Measurements from ENCODE around the gene CCL1.
A peak's percentile ranks its signal among the peaks of the same experiment; 100 is the strongest.

CCL1 gene

DNA sequence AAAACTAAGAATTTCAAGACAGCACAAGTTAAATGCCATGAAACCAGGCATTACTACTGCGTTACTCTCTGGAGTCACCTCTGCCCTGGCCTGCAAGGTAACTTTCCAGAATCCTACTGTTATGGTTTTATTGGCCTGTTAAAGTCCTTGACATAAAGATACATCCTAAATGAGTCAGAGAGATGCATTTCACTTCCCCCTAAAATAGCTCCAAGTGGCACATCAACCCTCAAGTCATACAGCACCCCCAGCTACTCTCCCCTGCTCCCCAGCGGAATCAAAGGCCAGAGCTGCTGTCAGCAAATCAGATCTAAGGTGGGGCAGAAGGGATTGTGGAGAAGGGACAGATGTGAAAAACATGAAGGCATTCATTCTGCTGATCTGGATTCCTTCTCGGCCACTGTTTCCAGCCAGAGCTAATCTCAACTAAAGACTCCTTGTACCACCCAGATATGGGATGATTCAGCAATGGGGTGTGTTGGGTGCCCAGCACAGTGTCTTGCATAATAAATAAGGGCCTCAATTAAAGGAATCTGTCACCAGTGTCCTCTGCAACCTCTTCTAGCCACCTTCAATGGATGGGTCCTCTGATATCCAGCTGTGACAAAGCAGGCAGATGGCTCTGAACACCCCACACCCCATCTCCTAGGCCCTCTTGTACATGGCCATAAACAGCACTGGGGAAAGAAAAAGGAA is 8.5 kb upstream of the CCL1 start:
- H3K9me3 ChIP-seq (ENCODE audit: insufficient read depth, low read depth, low read length) = no peaks in the 10 kb centered on the region
- no peaks in the 10 kb centered on the region for H3K36me3 ChIP-seq (ENCODE audit: control insufficient read depth in 1 of 2, insufficient read depth in 2 of 2, low read length in 2 of 2)
- peaks cover 0 to 14% of the 10 kb centered on the region in 2 experiments for H3K4me1 ChIP-seq (ENCODE audit: control insufficient read depth in 1 of 2, insufficient read depth in 2 of 2, low read length in 2 of 2)
- DNase-seq = no peak
- no peak overlapping the region for H3K14ac ChIP-seq (ENCODE audit: low read length)
- H3K79me2 ChIP-seq (ENCODE audit: control insufficient read depth, insufficient read depth, low read length, poor library complexity) = no peaks in the 10 kb centered on the region
- H3K4me3 ChIP-seq (ENCODE audit: low read depth, low read length) = no peak overlapping the region
- H3K79me1 ChIP-seq (ENCODE audit: low read length) = no peaks in the 10 kb centered on the region
- H4K91ac ChIP-seq (ENCODE audit: low read depth, low read length) = no peak overlapping the region
- H3K23ac ChIP-seq (ENCODE audit: low read length) = no peak overlapping the region
- no peak overlapping the region for H3K27ac ChIP-seq (ENCODE audit: low read depth, low read length)
- H2AK5ac ChIP-seq (ENCODE audit: low read length) = no peak overlapping the region
- no peak overlapping the region for H2BK12ac ChIP-seq (ENCODE audit: low read length)
- no peak overlapping the region for H2BK5ac ChIP-seq (ENCODE audit: low read depth, low read length, poor library complexity)
- H3K4me2 ChIP-seq (ENCODE audit: low read length) = no peak overlapping the region
- H3K4ac ChIP-seq (ENCODE audit: low read depth, low read length) = no peak overlapping the region
- WGBS (ENCODE audit: extremely low coverage, insufficient coverage, insufficient read length) = no CpG with 5 or more reads among the region's 3 CpGs
- H3K27me3 ChIP-seq (ENCODE audit: insufficient read depth, low read length) = no peaks in the 10 kb centered on the region
- H3K9ac ChIP-seq (ENCODE audit: low read length) = no peak overlapping the region
- no peak overlapping the region for H4K12ac ChIP-seq (ENCODE audit: low read depth, low read length)
- H2BK120ac ChIP-seq (ENCODE audit: insufficient read depth, low read length, poor library complexity) = no peak overlapping the region
- H3K18ac ChIP-seq (ENCODE audit: low read length) = no peak overlapping the region
- no peak overlapping the region for H2AFZ ChIP-seq (ENCODE audit: insufficient read depth, low read length, poor library complexity)
- no peak overlapping the region for H4K8ac ChIP-seq (ENCODE audit: low read depth, low read length)

DNA sequence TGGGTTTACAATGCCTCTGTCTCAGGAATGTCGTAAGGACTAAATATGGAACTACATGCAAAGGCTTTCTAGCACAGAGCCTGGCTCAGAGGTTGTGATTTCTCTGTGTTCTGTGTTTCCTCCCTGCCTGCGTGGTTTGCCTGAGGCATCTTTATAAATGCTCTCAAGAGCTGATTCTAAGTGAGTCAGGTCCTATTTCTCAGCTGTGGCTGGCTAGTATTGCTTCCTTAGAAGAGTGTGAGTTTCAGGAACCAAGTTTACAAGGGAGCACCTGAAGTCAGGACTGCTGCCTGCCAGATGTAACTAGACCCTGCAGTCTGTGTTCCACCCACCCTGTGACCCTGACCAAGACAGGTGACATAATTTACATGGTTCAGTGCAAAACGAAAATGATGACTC is 8.0 kb upstream of the CCL1 start:
- no peak overlapping the region for H3K4me2 ChIP-seq (ENCODE audit: low read length)

DNA sequence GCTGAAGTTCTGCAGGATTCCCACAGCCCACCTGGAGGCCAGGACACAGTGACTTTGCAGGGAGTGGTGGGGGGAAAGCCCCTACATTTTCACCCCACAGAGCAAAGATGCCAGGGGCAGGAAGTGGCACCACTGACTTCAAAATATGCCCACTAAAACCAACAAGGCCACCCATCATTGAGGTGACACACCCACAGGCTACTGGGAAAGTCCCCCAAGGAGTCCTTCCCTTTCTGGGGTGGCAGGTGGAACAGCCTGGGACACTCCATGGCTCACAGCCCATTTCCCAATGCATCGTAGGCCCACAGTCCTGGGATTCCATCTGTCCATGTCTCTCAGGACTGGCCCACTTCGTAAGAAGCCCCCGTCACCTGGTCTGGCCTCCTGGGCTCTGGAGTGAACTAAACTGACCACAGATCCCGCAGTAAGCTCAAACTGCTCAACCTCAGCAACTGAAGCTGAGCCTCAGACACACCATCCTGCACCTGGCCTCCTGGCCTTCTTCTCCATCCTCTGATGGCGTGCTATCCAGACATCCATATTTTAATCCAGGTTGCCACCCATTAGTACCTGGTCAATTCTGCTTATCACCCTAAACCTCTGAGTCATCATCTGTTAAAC is 7.5 kb upstream of the CCL1 start:
- H3K9me3 ChIP-seq (ENCODE audit: insufficient read depth, low read depth, low read length) = no peaks in the 10 kb centered on the region
- H3K4me3 ChIP-seq (ENCODE audit: low read depth, low read length) = no peak overlapping the region
- H3K36me3 ChIP-seq (ENCODE audit: control insufficient read depth in 1 of 2, insufficient read depth in 2 of 2, low read length in 2 of 2) = no peaks in the 10 kb centered on the region
- no CpG with 5 or more reads among the region's 5 CpGs for WGBS (ENCODE audit: extremely low coverage, insufficient coverage, insufficient read length)
- no peak overlapping the region for H3K23ac ChIP-seq (ENCODE audit: low read length)
- H2AK5ac ChIP-seq (ENCODE audit: low read length) = no peak overlapping the region
- H3K4ac ChIP-seq (ENCODE audit: low read depth, low read length) = no peak overlapping the region
- no peak overlapping the region for H2BK5ac ChIP-seq (ENCODE audit: low read depth, low read length, poor library complexity)
- H3K79me2 ChIP-seq (ENCODE audit: control insufficient read depth, insufficient read depth, low read length, poor library complexity) = no peaks in the 10 kb centered on the region
- H2BK120ac ChIP-seq (ENCODE audit: insufficient read depth, low read length, poor library complexity) = no peak overlapping the region
- no peak for DNase-seq
- H3K4me1 ChIP-seq (ENCODE audit: control insufficient read depth in 1 of 2, insufficient read depth in 2 of 2, low read length in 2 of 2) = peaks cover 0 to 14% of the 10 kb centered on the region in 2 experiments
- H4K91ac ChIP-seq (ENCODE audit: low read depth, low read length) = no peak overlapping the region
- H3K79me1 ChIP-seq (ENCODE audit: low read length) = no peaks in the 10 kb centered on the region
- no peak overlapping the region for H3K27ac ChIP-seq (ENCODE audit: low read depth, low read length)
- H3K4me2 ChIP-seq (ENCODE audit: low read length) = no peak overlapping the region
- no peak overlapping the region for H4K8ac ChIP-seq (ENCODE audit: low read depth, low read length)
- no peaks in the 10 kb centered on the region for H3K27me3 ChIP-seq (ENCODE audit: insufficient read depth, low read length)
- no peak overlapping the region for H3K18ac ChIP-seq (ENCODE audit: low read length)
- H3K14ac ChIP-seq (ENCODE audit: low read length) = no peak overlapping the region
- no peak overlapping the region for H2BK12ac ChIP-seq (ENCODE audit: low read length)
- no peak overlapping the region for H2AFZ ChIP-seq (ENCODE audit: insufficient read depth, low read length, poor library complexity)
- H4K12ac ChIP-seq (ENCODE audit: low read depth, low read length) = no peak overlapping the region
- H3K9ac ChIP-seq (ENCODE audit: low read length) = no peak overlapping the region

More for the DNA sequence above, 8.0 kb upstream of the CCL1 start:
- Histone ChIP-seq H3K79me1 (ENCODE audit: low read length) (no peaks in the 10 kb centered on the region), H3K36me3 (ENCODE audit: control insufficient read depth in 1 of 2, insufficient read depth in 2 of 2, low read length in 2 of 2) (no peaks in the 10 kb centered on the region), H3K23ac (ENCODE audit: low read length) (no peak overlapping the region), H4K8ac (ENCODE audit: low read depth, low read length) (no peak overlapping the region), H3K9me3 (ENCODE audit: insufficient read depth, low read depth, low read length) (no peaks in the 10 kb centered on the region), H3K9ac (ENCODE audit: low read length) (no peak overlapping the region), H3K27me3 (ENCODE audit: insufficient read depth, low read length) (no peaks in the 10 kb centered on the region), H3K79me2 (ENCODE audit: control insufficient read depth, insufficient read depth, low read length, poor library complexity) (no peaks in the 10 kb centered on the region), H3K18ac (ENCODE audit: low read length) (no peak overlapping the region), H3K4me3 (ENCODE audit: low read depth, low read length) (no peak overlapping the region), H4K12ac (ENCODE audit: low read depth, low read length) (no peak overlapping the region), H2AK5ac (ENCODE audit: low read length) (no peak overlapping the region), H2BK5ac (ENCODE audit: low read depth, low read length, poor library complexity) (no peak overlapping the region), H3K4ac (ENCODE audit: low read depth, low read length) (no peak overlapping the region), H2BK120ac (ENCODE audit: insufficient read depth, low read length, poor library complexity) (no peak overlapping the region), H2BK12ac (ENCODE audit: low read length) (no peak overlapping the region), H3K27ac (ENCODE audit: low read depth, low read length) (no peak overlapping the region), H4K91ac (ENCODE audit: low read depth, low read length) (no peak overlapping the region), H3K14ac (ENCODE audit: low read length) (no peak overlapping the region), H3K4me1 (ENCODE audit: control insufficient read depth in 1 of 2, insufficient read depth in 2 of 2, low read length in 2 of 2) (peaks cover 0 to 14% of the 10 kb centered on the region in 2 experiments), H2AFZ (ENCODE audit: insufficient read depth, low read length, poor library complexity) (no peak overlapping the region)
- WGBS (ENCODE audit: extremely low coverage, insufficient coverage, insufficient read length) = no CpG with 5 or more reads among the region's 3 CpGs
- DNase-seq = peak in 1 of 2 donors; percentile 6

DNA sequence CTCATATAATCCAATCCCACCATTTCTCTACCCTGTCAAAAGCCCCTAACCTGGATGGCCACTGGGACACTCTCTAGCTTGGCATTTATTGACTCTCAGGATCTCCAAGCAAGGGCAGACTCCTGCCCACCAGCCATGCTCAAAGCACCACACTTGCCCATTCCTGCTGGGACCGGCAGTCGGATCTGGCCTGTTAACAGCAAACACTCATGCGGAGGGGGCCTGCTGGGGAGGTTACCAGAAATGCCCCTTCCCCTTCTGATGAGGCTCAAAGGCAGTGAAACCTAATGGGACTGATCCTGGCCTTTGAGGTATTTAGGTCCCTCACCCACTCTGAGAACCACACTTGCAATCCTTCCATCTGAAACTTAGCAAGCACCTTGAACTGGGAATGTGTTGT is 6.5 kb upstream of the CCL1 start:
- WGBS (ENCODE audit: extremely low coverage, insufficient coverage, insufficient read length) = no CpG with 5 or more reads among the region's 3 CpGs
- H2BK12ac ChIP-seq (ENCODE audit: low read length) = no peak overlapping the region
- no peak overlapping the region for H4K8ac ChIP-seq (ENCODE audit: low read depth, low read length)
- no peak overlapping the region for H2AFZ ChIP-seq (ENCODE audit: insufficient read depth, low read length, poor library complexity)
- no peak overlapping the region for H4K12ac ChIP-seq (ENCODE audit: low read depth, low read length)
- H3K27me3 ChIP-seq (ENCODE audit: insufficient read depth, low read length) = no peaks in the 10 kb centered on the region
- H4K91ac ChIP-seq (ENCODE audit: low read depth, low read length) = no peak overlapping the region
- no peak overlapping the region for H3K4me3 ChIP-seq (ENCODE audit: low read depth, low read length)
- H2AK5ac ChIP-seq (ENCODE audit: low read length) = no peak overlapping the region
- DNase-seq = no peak
- no peak overlapping the region for H3K9ac ChIP-seq (ENCODE audit: low read length)
- peaks cover 0 to 14% of the 10 kb centered on the region in 2 experiments for H3K4me1 ChIP-seq (ENCODE audit: control insufficient read depth in 1 of 2, insufficient read depth in 2 of 2, low read length in 2 of 2)
- H3K27ac ChIP-seq (ENCODE audit: low read depth, low read length) = no peak overlapping the region
- H3K4me2 ChIP-seq (ENCODE audit: low read length) = no peak overlapping the region
- H2BK120ac ChIP-seq (ENCODE audit: insufficient read depth, low read length, poor library complexity) = no peak overlapping the region
- no peaks in the 10 kb centered on the region for H3K79me1 ChIP-seq (ENCODE audit: low read length)
- H3K9me3 ChIP-seq (ENCODE audit: insufficient read depth, low read depth, low read length) = no peaks in the 10 kb centered on the region
- H3K18ac ChIP-seq (ENCODE audit: low read length) = no peak overlapping the region
- no peak overlapping the region for H2BK5ac ChIP-seq (ENCODE audit: low read depth, low read length, poor library complexity)
- H3K36me3 ChIP-seq (ENCODE audit: control insufficient read depth in 1 of 2, insufficient read depth in 2 of 2, low read length in 2 of 2) = no peaks in the 10 kb centered on the region
- H3K14ac ChIP-seq (ENCODE audit: low read length) = no peak overlapping the region
- no peak overlapping the region for H3K4ac ChIP-seq (ENCODE audit: low read depth, low read length)
- no peaks in the 10 kb centered on the region for H3K79me2 ChIP-seq (ENCODE audit: control insufficient read depth, insufficient read depth, low read length, poor library complexity)
- H3K23ac ChIP-seq (ENCODE audit: low read length) = no peak overlapping the region

Measured in trophoblast cell (in vitro differentiated cells and primary cell).